ENCODE results near the gene HAUS7. TPM values are rescaled to one million over a fixed set of nuclear protein-coding genes. Genes with fewer than 3 reads are reported as not detected.

Gene HAUS7
- total and polyA plus RNA-seq, 7 donors: 8.3 to 18.5 (median 13.1) TPM

- 75 to 95% (median 93%) methylated on average over 11 to 15 of the region's 15 CpGs for WGBS, 3 donors
- H3K4me3 ChIP-seq: no peak overlapping the region
- ATAC-seq (no peak), DNase-seq (no peak)
- TF ChIP-seq CTCF (IDR thresholded peaks at IDR 0.05): no peak
- H3K36me3 ChIP-seq (ENCODE audit: insufficient read depth in 1 of 2, low read depth in 1 of 2): no peaks in the 10 kb centered on the region
- H3K27me3 ChIP-seq (ENCODE audit: insufficient read depth in 3 of 3, low read length in 2 of 3): no peaks in the 10 kb centered on the region
- H3K27ac ChIP-seq: no peak overlapping the region
- H3K9me3 ChIP-seq: no peaks in the 10 kb centered on the region
- intact Hi-C loops (cut with DNase I): no loop called here
- H3K4me1 ChIP-seq: no peaks in the 10 kb centered on the region
These were observed 20.8 kb downstream of the HAUS7 start for GRCh38 chrX:153449368-153450113.

- Histone ChIP-seq H3K4me3 (no peak overlapping the region), H3K9me3 (no peaks in the 10 kb centered on the region), H3K27me3 (ENCODE audit: insufficient read depth in 3 of 3, low read length in 2 of 3) (no peaks in the 10 kb centered on the region), H3K27ac (no peak overlapping the region), H3K36me3 (ENCODE audit: insufficient read depth in 1 of 2, low read depth in 1 of 2) (no peaks in the 10 kb centered on the region), H3K4me1 (no peaks in the 10 kb centered on the region)
- ATAC-seq: no peak
- no peak for TF ChIP-seq CTCF (IDR thresholded peaks at IDR 0.05)
- WGBS, 3 donors: 82 to 98% (median 95%) methylated on average over 13 to 21 of the region's 21 CpGs
- intact Hi-C loops (cut with DNase I): no loop called here
- DNase-seq: no peak
These were observed 21.6 kb downstream of the HAUS7 start for GRCh38 chrX:153448556-153449367.

DNA sequence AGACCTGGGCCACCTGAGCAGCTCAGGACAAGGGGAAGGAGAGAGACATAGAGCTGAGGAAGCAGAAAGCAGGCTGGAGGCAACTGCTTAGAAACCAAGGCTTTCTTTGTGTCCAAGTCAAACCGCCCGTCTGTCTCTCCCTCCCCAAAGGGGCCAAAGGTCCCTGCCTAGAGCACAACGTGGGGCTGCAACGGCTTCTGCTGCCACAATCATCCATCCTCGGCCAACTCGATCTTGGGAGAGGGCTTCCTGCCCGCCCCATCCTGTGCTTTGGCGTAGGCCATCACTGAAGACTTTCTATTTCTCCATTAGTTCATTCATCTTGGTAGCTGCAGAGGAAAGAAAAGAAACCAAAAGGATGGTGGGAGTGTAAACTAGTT lies 22.8 kb downstream of the HAUS7 start:
- 84 to 97% (median 92%) methylated on average over 6 to 8 of the region's 8 CpGs for WGBS, 3 donors
- intact Hi-C loops (cut with DNase I): no loop called here

DNA sequence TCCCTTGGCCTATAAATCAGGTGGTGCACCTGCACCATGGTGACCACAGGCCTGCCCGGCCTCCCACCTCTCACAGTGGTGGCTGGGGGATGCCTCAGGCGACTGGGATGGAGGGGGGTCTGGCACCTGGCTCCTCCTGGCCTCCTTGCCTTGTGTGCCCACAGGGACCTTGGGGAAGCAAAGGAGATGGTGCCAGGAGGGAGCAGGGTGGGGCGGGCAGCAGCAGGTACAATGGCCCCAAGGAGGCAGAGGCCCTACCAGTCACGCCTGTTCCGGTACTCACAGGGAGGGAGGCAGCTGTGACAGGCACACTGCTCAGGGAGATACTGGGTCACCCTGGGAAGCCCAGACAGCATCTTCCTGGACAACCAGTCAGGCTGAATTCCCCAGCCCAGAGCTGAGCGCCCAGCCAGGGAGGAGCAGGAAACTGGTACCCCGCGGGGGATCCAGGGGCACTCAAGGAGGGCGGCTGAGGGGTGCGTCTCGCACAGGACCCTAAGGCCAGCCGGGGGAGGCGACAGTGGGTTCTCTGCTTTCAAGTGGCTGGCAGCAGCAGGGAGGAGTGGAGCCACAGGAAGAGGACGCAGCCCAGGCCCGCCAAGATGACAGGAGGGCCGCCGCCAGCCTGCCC lies 23.3 kb downstream of the HAUS7 start:
- ATAC-seq: no peak
- peaks cover 0 to 3% (median 0%) of the 10 kb centered on the region in 3 donors for H3K27me3 ChIP-seq (ENCODE audit: insufficient read depth in 3 of 3, low read length in 2 of 3)
- 86 to 98% (median 90%) methylated on average over 3 to 17 of the region's 17 CpGs for WGBS, 3 donors

More for the DNA sequence above, 22.8 kb downstream of the HAUS7 start:
- Histone ChIP-seq H3K4me1 (no peaks in the 10 kb centered on the region), H3K27me3 (ENCODE audit: insufficient read depth in 3 of 3, low read length in 2 of 3) (peaks cover 0 to under 1% (median 0%) of the 10 kb centered on the region in 3 donors), H3K36me3 (ENCODE audit: insufficient read depth in 1 of 2, low read depth in 1 of 2) (no peaks in the 10 kb centered on the region), H3K9me3 (no peaks in the 10 kb centered on the region), H3K4me3 (no peak overlapping the region), H3K27ac (no peak overlapping the region)
- ATAC-seq: no peak
- no peak for TF ChIP-seq CTCF (IDR thresholded peaks at IDR 0.05)
- DNase-seq: no peak

More for the DNA sequence above, 23.3 kb downstream of the HAUS7 start:
- H3K4me3 ChIP-seq: no peak overlapping the region
- no peaks in the 10 kb centered on the region for H3K4me1 ChIP-seq
- intact Hi-C loops (cut with DNase I): no loop called here
- H3K9me3 ChIP-seq: no peaks in the 10 kb centered on the region
- H3K36me3 ChIP-seq (ENCODE audit: insufficient read depth in 1 of 2, low read depth in 1 of 2): no peaks in the 10 kb centered on the region
- no peak overlapping the region for H3K27ac ChIP-seq
- no peak for TF ChIP-seq CTCF (IDR thresholded peaks at IDR 0.05)
- no peak for DNase-seq
